Cardiac muscle cell (in vitro differentiated cells and primary cell): ENCODE data around the gene MEAK7. TPM values are rescaled to one million over a fixed set of nuclear protein-coding genes. Genes with fewer than 3 reads are reported as not detected.

ENCODE experiments used
- DNase-seq, 2 donors: peaks; one replicate each; pipeline versions ENCODE4 v3.0.0 to v3.0.0-alpha.2; 2010 to 2017; ENCODE audit warnings: low read depth in 1 of 2, low spot score in 1 of 2
- H3K27ac ChIP-seq: fragments of 200-600 bp; sonication (generic); 2 replicates; pipeline ENCODE4 v1.5.1; 2016
- H3K27me3 ChIP-seq: fragments of 200-600 bp; sonication (generic); 2 replicates; pipeline ENCODE4 v1.6.0; 2016; ENCODE audit warnings: control low read depth
- H3K36me3 ChIP-seq: fragments of 200-600 bp; sonication (generic); 2 replicates; pipeline ENCODE4 v1.5.1; 2016; ENCODE audit warnings: control low read depth
- H3K4me1 ChIP-seq: fragments of 200-600 bp; sonication (generic); 2 replicates; pipeline ENCODE4 v1.8.1; 2017; ENCODE audit warnings: low read depth, mild to moderate bottlenecking, mixed run types
- H3K4me3 ChIP-seq: fragments of 200-600 bp; sonication (generic); 2 replicates; pipeline ENCODE4 v1.5.1; 2016; ENCODE audit warnings: mild to moderate bottlenecking
- H3K9me3 ChIP-seq: fragments of 200-600 bp; sonication (generic); 2 replicates; pipeline ENCODE4 v1.5.1; 2017; ENCODE audit warnings: low read depth, mild to moderate bottlenecking, control low read depth
- CTCF ChIP-seq: IDR thresholded peaks from 2 replicates; pipeline ENCODE4 v1.5.1; 2012; ENCODE audit warnings: low read depth, mild to moderate bottlenecking, low read length
- polyA plus RNA-seq: library from polyadenylated mRNA; unstranded; fragments of >200 nt; fragmentation: Nextera tagmentation; extraction: Ambion mirVana; gene quantifications from 2 replicates; pipeline ENCODE4 v1.2.1, GENCODE V29; 2016
- total RNA-seq: library from RNA; depleted of rRNA; stranded (reverse); fragments of >200 nt; gene quantifications from 2 replicates; pipeline ENCODE4 v1.2.3, GENCODE V29; 2016

Gene MEAK7
- total and polyA plus RNA-seq, 2 experiments from 2014 or later = 26.6 to 28.7 TPM

- Histone ChIP-seq H3K27ac (no peak overlapping the region), H3K4me3 (no peak overlapping the region), H3K4me1 (no peaks in the 10 kb centered on the region), H3K36me3 (no peaks in the 10 kb centered on the region), H3K27me3 (no peaks in the 10 kb centered on the region), H3K9me3 (no peaks in the 10 kb centered on the region)
- no peak for DNase-seq
- no peak for TF ChIP-seq CTCF
Measured at GRCh38 chr16:84471966-84472365, 32.5 kb downstream of the MEAK7 start.

- Histone ChIP-seq H3K36me3 (no peaks in the 10 kb centered on the region), H3K27ac (no peak overlapping the region), H3K4me1 (no peaks in the 10 kb centered on the region), H3K9me3 (no peaks in the 10 kb centered on the region), H3K27me3 (no peaks in the 10 kb centered on the region), H3K4me3 (no peak overlapping the region)
- TF ChIP-seq CTCF = no peak
- DNase-seq = no peak
Measured at GRCh38 chr16:84471316-84471715, 33.1 kb downstream of the MEAK7 start.

GRCh38 chr16:84467709-84468108 lies 36.8 kb downstream of the MEAK7 start:
- Histone ChIP-seq H3K27ac (no peak overlapping the region), H3K4me3 (no peak overlapping the region), H3K9me3 (no peaks in the 10 kb centered on the region), H3K36me3 (no peaks in the 10 kb centered on the region), H3K27me3 (no peaks in the 10 kb centered on the region), H3K4me1 (no peaks in the 10 kb centered on the region)
- no peak for DNase-seq
- no peak for TF ChIP-seq CTCF

- no peaks in the 10 kb centered on the region for H3K27me3 ChIP-seq
- no peak overlapping the region for H3K27ac ChIP-seq
- no peak for DNase-seq
- no peak for TF ChIP-seq CTCF
- no peaks in the 10 kb centered on the region for H3K36me3 ChIP-seq
- no peak overlapping the region for H3K4me3 ChIP-seq
- H3K9me3 ChIP-seq = no peaks in the 10 kb centered on the region
- no peaks in the 10 kb centered on the region for H3K4me1 ChIP-seq
Measured at GRCh38 chr16:84467256-84467655, 37.2 kb downstream of the MEAK7 start.

- DNase-seq = no peak
- Histone ChIP-seq H3K36me3 (no peaks in the 10 kb centered on the region), H3K27me3 (no peaks in the 10 kb centered on the region), H3K27ac (no peak overlapping the region), H3K4me3 (no peak overlapping the region), H3K9me3 (no peaks in the 10 kb centered on the region), H3K4me1 (no peaks in the 10 kb centered on the region)
- TF ChIP-seq CTCF = no peak
Measured at GRCh38 chr16:84466692-84467091, 37.8 kb downstream of the MEAK7 start.

GRCh38 chr16:84465154-84465553 lies 39.3 kb downstream of the MEAK7 start:
- no peak for DNase-seq
- no peaks in the 10 kb centered on the region for H3K36me3 ChIP-seq
- no peaks in the 10 kb centered on the region for H3K9me3 ChIP-seq
- H3K4me1 ChIP-seq = no peaks in the 10 kb centered on the region
- no peaks in the 10 kb centered on the region for H3K27me3 ChIP-seq
- no peak overlapping the region for H3K4me3 ChIP-seq
- H3K27ac ChIP-seq = no peak overlapping the region
- no peak for TF ChIP-seq CTCF
